BLaER1 (cell line): ENCODE results near the gene ANTXR2.
"Not testable (repeated sequence)": the region's sequence is repeated elsewhere in the genome, so short reads cannot be mapped to it uniquely, and the experiment has no call there.

Experiments
- H3K27ac ChIP-seq: shearing (Covaris generic); formaldehyde crosslinking; 2 replicates; pipeline ENCODE4 v1.8.1; 2022
- H3K27me3 ChIP-seq: shearing (Covaris generic); formaldehyde crosslinking; 2 replicates; pipeline ENCODE4 v1.8.1; 2022
- H3K36me3 ChIP-seq: shearing (Covaris generic); formaldehyde crosslinking; 2 replicates; pipeline ENCODE4 v1.8.1; 2022
- H3K4me1 ChIP-seq: shearing (Covaris generic); formaldehyde crosslinking; 2 replicates; pipeline ENCODE4 v1.8.1; 2022
- H3K4me2 ChIP-seq: shearing (Covaris generic); formaldehyde crosslinking; 2 replicates; pipeline ENCODE4 v1.8.1; 2022
- H3K4me3 ChIP-seq: shearing (Covaris generic); formaldehyde crosslinking; 2 replicates; pipeline ENCODE4 v1.8.1; 2022
- H3K9ac ChIP-seq: shearing (Covaris generic); formaldehyde crosslinking; 2 replicates; pipeline ENCODE4 v1.8.1; 2022
- H3K9me3 ChIP-seq: shearing (Covaris generic); formaldehyde crosslinking; 2 replicates; pipeline ENCODE4 v1.8.1; 2022
- H4K20me1 ChIP-seq: shearing (Covaris generic); formaldehyde crosslinking; 2 replicates; pipeline ENCODE4 v1.8.1; 2022
- Cebpa-rat ChIP-seq: shearing (Covaris generic); IDR thresholded peaks from 2 replicates; pipeline ENCODE4 v1.8.1; 2022

The ANTXR2 gene

GRCh38 chr4:79998201-79998600 lies 74.8 kb downstream of the ANTXR2 start:
- Histone ChIP-seq H3K4me2 (no peak overlapping the region), H3K27me3 (no peaks in the 10 kb centered on the region), H3K4me3 (no peak overlapping the region), H3K27ac (no peak overlapping the region), H3K9ac (no peak overlapping the region), H3K9me3 (no peaks in the 10 kb centered on the region), H3K4me1 (no peaks in the 10 kb centered on the region), H4K20me1 (no peaks in the 10 kb centered on the region), H3K36me3 (no peaks in the 10 kb centered on the region)
- no peak for TF ChIP-seq Cebpa-rat

DNA sequence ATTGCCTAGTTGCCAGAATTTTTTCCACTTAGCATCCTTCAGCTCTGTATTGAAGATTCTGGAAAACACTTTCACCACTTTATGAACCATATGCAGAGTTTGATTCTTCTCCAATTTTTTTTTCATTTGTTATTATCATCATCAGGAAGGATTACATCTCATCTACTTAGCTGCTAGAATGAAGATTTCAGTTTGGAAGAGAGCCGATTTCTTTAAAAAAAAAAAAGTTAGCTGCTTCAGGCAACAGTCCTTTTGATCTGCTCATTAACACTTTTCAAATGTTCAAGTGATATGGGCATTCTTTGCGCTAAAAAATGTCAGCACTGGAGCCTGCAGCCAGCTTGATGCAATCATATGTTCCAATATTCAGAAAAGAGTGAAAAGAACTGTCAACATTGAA lies 76.2 kb downstream of the ANTXR2 start:
- Histone ChIP-seq H3K4me1 (no peaks in the 10 kb centered on the region), H3K9ac (no peak overlapping the region), H3K27ac (no peak overlapping the region), H4K20me1 (no peaks in the 10 kb centered on the region), H3K27me3 (no peaks in the 10 kb centered on the region), H3K36me3 (no peaks in the 10 kb centered on the region), H3K9me3 (no peaks in the 10 kb centered on the region), H3K4me2 (no peak overlapping the region), H3K4me3 (no peak overlapping the region)
- TF ChIP-seq Cebpa-rat: no peak

GRCh38 chr4:79993476-79993875 lies 79.6 kb downstream of the ANTXR2 start:
- no peaks in the 10 kb centered on the region for H3K36me3 ChIP-seq
- no peak overlapping the region for H3K27ac ChIP-seq
- H3K9me3 ChIP-seq: no peaks in the 10 kb centered on the region
- no peak for TF ChIP-seq Cebpa-rat
- no peaks in the 10 kb centered on the region for H3K27me3 ChIP-seq
- H3K4me3 ChIP-seq: no peak overlapping the region
- H4K20me1 ChIP-seq: no peaks in the 10 kb centered on the region
- H3K9ac ChIP-seq: no peak overlapping the region
- no peaks in the 10 kb centered on the region for H3K4me1 ChIP-seq
- no peak overlapping the region for H3K4me2 ChIP-seq

- Histone ChIP-seq H3K4me3 (no peak overlapping the region), H3K36me3 (no peaks in the 10 kb centered on the region), H3K4me1 (no peaks in the 10 kb centered on the region), H3K4me2 (no peak overlapping the region), H3K27me3 (no peaks in the 10 kb centered on the region), H3K9me3 (no peaks in the 10 kb centered on the region), H3K27ac (no peak overlapping the region), H4K20me1 (no peaks in the 10 kb centered on the region), H3K9ac (no peak overlapping the region)
- no peak for TF ChIP-seq Cebpa-rat
Measured at GRCh38 chr4:79991601-79992000, 81.4 kb downstream of the ANTXR2 start.

GRCh38 chr4:79991100-79991499 lies 81.9 kb downstream of the ANTXR2 start:
- H3K36me3 ChIP-seq, H3K9ac ChIP-seq, H3K27ac ChIP-seq, H3K27me3 ChIP-seq, H4K20me1 ChIP-seq, H3K9me3 ChIP-seq, H3K4me2 ChIP-seq, H3K4me1 ChIP-seq, H3K4me3 ChIP-seq: not testable (repeated sequence)

- H3K4me1 ChIP-seq: no peaks in the 10 kb centered on the region
- H3K27ac ChIP-seq: no peak overlapping the region
- H3K9me3 ChIP-seq: no peaks in the 10 kb centered on the region
- no peak overlapping the region for H3K4me2 ChIP-seq
- no peaks in the 10 kb centered on the region for H3K27me3 ChIP-seq
- H3K36me3 ChIP-seq: no peaks in the 10 kb centered on the region
- no peak for TF ChIP-seq Cebpa-rat
- no peak overlapping the region for H3K9ac ChIP-seq
- H4K20me1 ChIP-seq: no peaks in the 10 kb centered on the region
- H3K4me3 ChIP-seq: no peak overlapping the region
Measured at GRCh38 chr4:79987401-79987800, 85.6 kb downstream of the ANTXR2 start.

GRCh38 chr4:79983431-79983830 lies 89.6 kb downstream of the ANTXR2 start:
- Histone ChIP-seq H3K9me3 (no peaks in the 10 kb centered on the region), H3K27ac (no peak overlapping the region)
- no peak for TF ChIP-seq Cebpa-rat

GRCh38 chr4:79982601-79983322 lies 90.3 kb downstream of the ANTXR2 start:
- Histone ChIP-seq H3K27ac (no peak overlapping the region), H3K9ac (no peak overlapping the region), H3K9me3 (no peaks in the 10 kb centered on the region), H3K27me3 (no peaks in the 10 kb centered on the region), H4K20me1 (no peaks in the 10 kb centered on the region), H3K4me3 (no peak overlapping the region), H3K4me1 (no peaks in the 10 kb centered on the region), H3K36me3 (no peaks in the 10 kb centered on the region), H3K4me2 (no peak overlapping the region)
- no peak for TF ChIP-seq Cebpa-rat

More at GRCh38 chr4:79983431-79983830, 89.6 kb downstream of the ANTXR2 start:
- Histone ChIP-seq H3K27me3 (no peaks in the 10 kb centered on the region), H3K36me3 (no peaks in the 10 kb centered on the region), H3K4me2 (no peak overlapping the region), H3K9ac (no peak overlapping the region), H4K20me1 (no peaks in the 10 kb centered on the region), H3K4me1 (no peaks in the 10 kb centered on the region), H3K4me3 (no peak overlapping the region)

DNA sequence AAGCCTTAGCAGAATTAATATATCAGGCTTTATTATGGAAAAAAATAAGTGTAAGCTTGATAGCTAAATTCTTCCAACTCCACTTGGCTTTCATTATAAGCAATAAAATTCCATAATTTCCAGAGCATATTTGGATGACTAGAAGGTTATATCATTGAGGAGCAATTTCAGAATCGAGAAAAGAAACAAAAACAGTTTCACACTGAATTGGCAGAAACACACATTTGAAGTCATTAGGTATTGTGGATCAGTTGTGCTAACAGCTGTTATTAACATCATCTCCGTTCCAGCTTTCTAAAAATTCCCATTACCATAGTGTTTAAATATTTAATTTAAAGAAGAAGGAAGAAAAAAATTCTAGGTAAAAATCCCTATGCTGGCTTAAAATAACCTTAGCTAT lies 92.6 kb downstream of the ANTXR2 start:
- Histone ChIP-seq H3K27ac (no peak overlapping the region), H3K9me3 (no peaks in the 10 kb centered on the region), H3K4me2 (no peak overlapping the region), H3K4me3 (no peak overlapping the region), H3K36me3 (no peaks in the 10 kb centered on the region), H3K9ac (no peak overlapping the region), H3K27me3 (no peaks in the 10 kb centered on the region), H4K20me1 (no peaks in the 10 kb centered on the region), H3K4me1 (no peaks in the 10 kb centered on the region)
- TF ChIP-seq Cebpa-rat: no peak

DNA sequence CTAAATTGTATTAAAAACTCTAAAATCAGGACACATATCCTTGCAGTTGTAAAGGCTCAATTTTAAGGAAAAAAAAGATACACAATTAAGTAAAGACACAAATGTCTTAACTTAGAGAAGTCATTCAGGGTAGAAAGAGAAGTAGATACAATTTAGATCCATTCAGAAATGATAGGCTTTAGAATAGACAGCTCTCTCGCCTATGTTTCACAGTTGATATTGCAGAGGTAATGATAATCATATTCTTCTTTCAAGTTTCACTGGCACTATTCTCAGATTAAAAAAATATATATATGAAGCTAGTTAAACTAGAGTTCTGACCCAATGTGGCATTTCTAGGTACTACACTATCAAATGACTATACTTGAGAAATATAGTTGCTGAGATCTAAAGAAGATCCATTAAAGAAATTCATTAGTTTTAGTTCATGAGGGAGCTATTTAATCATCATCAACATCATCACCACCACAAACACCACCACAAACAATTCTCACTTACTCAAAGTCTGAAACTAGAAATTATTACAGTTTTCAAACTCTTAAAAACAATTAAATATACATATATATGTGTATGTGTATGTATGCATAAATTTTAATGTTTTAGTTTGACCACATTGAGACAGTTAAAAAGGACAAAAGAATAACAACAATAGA lies 93.1 kb downstream of the ANTXR2 start:
- Histone ChIP-seq H3K9ac (no peak overlapping the region), H3K36me3 (no peaks in the 10 kb centered on the region), H3K4me1 (no peaks in the 10 kb centered on the region), H3K27me3 (no peaks in the 10 kb centered on the region), H3K4me3 (no peak overlapping the region), H3K27ac (no peak overlapping the region), H3K4me2 (no peak overlapping the region), H3K9me3 (no peaks in the 10 kb centered on the region), H4K20me1 (no peaks in the 10 kb centered on the region)
- no peak for TF ChIP-seq Cebpa-rat
